Myocyte (in vitro differentiated cells): Measurements from ENCODE around the gene FKBP1C. TPM values are rescaled to one million over a fixed set of nuclear protein-coding genes. Genes with fewer than 3 reads are reported as not detected.

ENCODE experiments used
- DNase-seq: peaks from one replicate; pipeline ENCODE4 v3.0.0-alpha.2; 2012; ENCODE audit warnings: low read depth
- total RNA-seq: library from RNA; depleted of rRNA; stranded (reverse); fragments of >200 nt; gene quantifications from 2 replicates; pipeline ENCODE4 v1.2.3, GENCODE V29; 2014

The FKBP1C gene
- total RNA-seq, 1 donor from 2014 or later, result 0.43 TPM

DNA sequence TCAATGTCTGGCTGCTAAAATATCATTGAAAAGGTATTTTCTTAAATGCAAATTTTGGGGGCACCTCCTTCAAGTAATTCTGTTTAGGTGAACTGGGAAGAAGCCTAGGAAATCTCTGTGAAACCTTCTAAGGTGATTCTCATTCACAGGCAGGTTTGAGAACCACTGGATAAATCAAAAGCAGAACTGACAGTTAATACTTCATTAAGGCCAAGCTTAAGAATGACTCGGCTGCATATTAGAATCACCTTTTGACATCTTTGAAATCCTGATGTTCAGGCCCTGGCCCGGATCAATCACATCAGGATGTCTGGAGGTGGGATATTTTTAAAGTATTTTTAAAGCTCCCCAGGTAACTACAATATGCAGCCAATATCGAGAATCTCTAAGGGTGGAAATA is 50.6 kb downstream of the FKBP1C start:
- no peak for DNase-seq

Other genes with a start within 250 kb of the FKBP1C start
- gene LGSN, start 108.5 kb downstream of the FKBP1C start, total RNA-seq, result not detected in 2 replicates